ENCODE data around the gene TLR9.

Gene TLR9

DNA sequence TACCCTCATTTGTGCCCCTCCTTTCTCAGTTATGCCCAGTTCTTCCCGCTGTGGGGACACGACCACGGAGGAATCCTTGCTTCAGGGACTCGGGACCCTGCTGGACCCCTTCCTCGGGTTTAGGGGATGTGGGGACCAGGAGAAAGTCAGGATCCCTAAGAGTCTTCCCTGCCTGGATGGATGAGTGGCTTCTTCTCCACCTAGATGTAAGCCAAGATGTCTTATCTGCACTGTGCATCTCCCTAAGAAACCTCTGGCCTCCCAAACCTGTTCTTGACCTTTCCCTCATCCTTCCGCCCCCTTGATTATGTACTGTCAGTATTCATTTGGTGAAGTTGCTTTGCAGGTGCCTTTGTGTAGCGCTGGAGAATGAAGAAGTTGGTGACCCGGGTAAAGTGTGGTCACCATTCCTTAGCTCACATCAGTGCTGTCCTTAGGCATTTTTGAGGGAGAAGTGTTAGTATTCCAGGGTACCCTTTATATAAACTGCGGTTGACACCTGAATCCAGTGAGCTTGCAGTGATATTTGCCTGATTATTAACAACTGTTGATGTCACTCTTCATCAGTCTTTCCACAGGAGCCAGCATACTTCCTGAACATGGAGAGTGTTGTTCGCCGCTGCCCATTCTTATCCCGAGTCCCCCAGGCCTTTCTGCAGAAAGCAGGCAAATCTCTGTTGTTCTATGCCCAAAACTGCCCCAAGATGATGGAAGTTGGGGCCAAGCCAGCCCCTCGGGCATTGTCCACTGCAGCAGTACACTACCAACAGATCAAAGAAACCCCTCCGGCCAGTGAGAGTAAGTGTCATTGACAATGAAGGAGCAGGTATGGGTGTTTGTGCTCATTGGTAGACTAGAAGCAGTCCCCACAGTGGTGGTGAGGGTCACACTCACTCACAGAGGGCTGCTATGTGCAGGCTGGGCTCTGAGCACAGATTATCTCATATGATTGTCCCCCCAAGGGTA is 26.5 kb downstream of the TLR9 start:
- H4K20me1 ChIP-seq (ENCODE audit: insufficient read depth), result no peaks in the 10 kb centered on the region
- peaks cover 13% of the 10 kb centered on the region; the same call in 1 of the 2 replicates for H3K79me2 ChIP-seq (ENCODE audit: insufficient read depth, low read depth)
- H3K27me3 ChIP-seq (ENCODE audit: insufficient read depth, low read depth), result no peaks in the 10 kb centered on the region
- peak overlapping the region; percentile 42; the same call in 1 of the 2 replicates for H3K9ac ChIP-seq
- peaks cover 47% of the 10 kb centered on the region for H3K4me1 ChIP-seq (ENCODE audit: low read depth, poor library complexity, severe bottlenecking)
- peak overlapping the region; percentile 90; the same call in 1 of the 2 replicates for H2AFZ ChIP-seq (ENCODE audit: low read depth)
- no peaks in the 10 kb centered on the region for H3K36me3 ChIP-seq (ENCODE audit: insufficient read depth)
- H3K4me3 ChIP-seq (IDR thresholded peaks at IDR 0.05; ENCODE audit: insufficient read depth, low read depth, low read length), result peak overlapping the region; percentile 70
- no peak for TF ChIP-seq CTCF (conservative IDR thresholded peaks at IDR 0.05; ENCODE audit: low read depth, low read length)
- H3K27ac ChIP-seq, result no peak overlapping the region
- H3K4me2 ChIP-seq, result peak overlapping the region; percentile 51

- no peak within 1 kb of the TSS for H3K27ac ChIP-seq
- H3K4me2 ChIP-seq, result peak within 1 kb of the TSS; percentile 68
- H3K27me3 ChIP-seq (ENCODE audit: insufficient read depth, low read depth), result no peaks in the 10 kb centered on the region
- H4K20me1 ChIP-seq (ENCODE audit: insufficient read depth), result no peaks in the 10 kb centered on the region
- H2AFZ ChIP-seq (ENCODE audit: low read depth), result peak within 1 kb of the TSS; percentile 90
- peak within 1 kb of the TSS; percentile 70 for H3K4me3 ChIP-seq (IDR thresholded peaks at IDR 0.05; ENCODE audit: insufficient read depth, low read depth, low read length)
- H3K9ac ChIP-seq, result peak within 1 kb of the TSS; percentile 42; the same call in 1 of the 2 replicates
- H3K4me1 ChIP-seq (ENCODE audit: low read depth, poor library complexity, severe bottlenecking), result peaks cover 38% of the 10 kb centered on the region
- no peak for TF ChIP-seq CTCF (conservative IDR thresholded peaks at IDR 0.05; ENCODE audit: low read depth, low read length)
- H3K79me2 ChIP-seq (ENCODE audit: insufficient read depth, low read depth), result peaks cover 13% of the 10 kb centered on the region; the same call in 1 of the 2 replicates
- no peaks in the 10 kb centered on the region for H3K36me3 ChIP-seq (ENCODE audit: insufficient read depth)
Measured at GRCh38 chr3:52197842-52198625, 27.4 kb downstream of the TLR9 start, which contains the start of gene ALAS1. Gene ALAS1, plus strand, starts transcription at chr3:52198160. Its CDS starts 1,082 bp downstream, at chr3:52199242.

DNA sequence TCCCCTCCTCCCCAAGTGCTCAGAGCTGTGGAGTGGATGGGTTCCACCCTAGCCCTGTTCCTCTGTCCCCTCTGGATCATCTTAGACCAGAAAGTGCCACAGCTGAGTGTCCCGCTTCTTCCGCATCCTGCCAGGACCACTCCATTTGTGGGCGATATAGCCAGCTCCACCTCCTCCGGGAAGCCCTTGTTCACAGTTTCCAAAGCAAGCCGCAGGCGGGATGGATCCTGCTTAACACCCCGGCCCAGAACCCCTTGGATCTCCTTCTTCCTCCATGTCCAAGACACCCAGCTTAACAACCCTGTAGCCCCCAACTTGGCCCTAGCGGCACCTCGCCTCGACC is 28.0 kb downstream of the TLR9 start:
- Histone ChIP-seq H3K27me3 (ENCODE audit: insufficient read depth, low read depth) (no peaks in the 10 kb centered on the region), H3K4me3 (IDR thresholded peaks at IDR 0.05; ENCODE audit: insufficient read depth, low read depth, low read length) (no peak overlapping the region), H4K20me1 (ENCODE audit: insufficient read depth) (no peaks in the 10 kb centered on the region), H3K79me2 (ENCODE audit: insufficient read depth, low read depth) (peaks cover 13% of the 10 kb centered on the region; the same call in 1 of the 2 replicates), H3K36me3 (ENCODE audit: insufficient read depth) (no peaks in the 10 kb centered on the region), H3K9ac (peak overlapping the region; percentile 42; the same call in 1 of the 2 replicates), H3K4me2 (peak overlapping the region; percentile 68), H3K4me1 (ENCODE audit: low read depth, poor library complexity, severe bottlenecking) (peaks cover 33% of the 10 kb centered on the region), H2AFZ (ENCODE audit: low read depth) (peak overlapping the region; percentile 90), H3K27ac (no peak overlapping the region)
- no peak for TF ChIP-seq CTCF (conservative IDR thresholded peaks at IDR 0.05; ENCODE audit: low read depth, low read length)

- Histone ChIP-seq H3K4me3 (IDR thresholded peaks at IDR 0.05; ENCODE audit: insufficient read depth, low read depth, low read length) (no peak overlapping the region), H4K20me1 (ENCODE audit: insufficient read depth) (no peaks in the 10 kb centered on the region), H3K36me3 (ENCODE audit: insufficient read depth) (no peaks in the 10 kb centered on the region), H3K27ac (no peak overlapping the region), H3K4me1 (ENCODE audit: low read depth, poor library complexity, severe bottlenecking) (peaks cover 28% of the 10 kb centered on the region), H3K9ac (no peak overlapping the region), H3K4me2 (no peak overlapping the region), H3K27me3 (ENCODE audit: insufficient read depth, low read depth) (no peaks in the 10 kb centered on the region), H3K79me2 (ENCODE audit: insufficient read depth, low read depth) (peaks cover 13% of the 10 kb centered on the region; the same call in 1 of the 2 replicates), H2AFZ (ENCODE audit: low read depth) (no peak overlapping the region; the same call in 1 of the 2 replicates)
- TF ChIP-seq CTCF (conservative IDR thresholded peaks at IDR 0.05; ENCODE audit: low read depth, low read length), result no peak
Measured at GRCh38 chr3:52196977-52197376, 28.5 kb downstream of the TLR9 start.

Data from KMS-11 (cell line).